GM12878 (cell line): ENCODE results near the gene E2F7. TPM values are rescaled to one million over a fixed set of nuclear protein-coding genes. Genes with fewer than 3 reads are reported as not detected.
A peak's percentile ranks its signal among the peaks of the same experiment; 100 is the strongest.

Experiments used
- ATAC-seq: fragments of 200-7000 bp; cut with Tn5 transposase; 3 replicates; pipeline ENCODE4 v1.9.1; 2020; ENCODE audit warnings: mild to moderate bottlenecking, moderate library complexity
- BruUV-seq: library from RNA; stranded (reverse); fragments of 400-500 nt; replicated peaks from 2 replicates; lab custom pipeline; 2021; lab: Mats Ljungman, UMichigan
- CTCF ChIA-PET: fragments of 300-600 bp; sonication (Branson Sonifier 250); formaldehyde crosslinking; extraction: SDS; loops from one replicate; lab custom pipeline; 2021; ENCODE audit warnings: inconsistent platforms; lab: Yijun Ruan, JAX
- POLR2A ChIA-PET: fragments of 350-600 bp; formaldehyde crosslinking; extraction: SDS; loops from one replicate; lab custom pipeline; 2021; ENCODE audit warnings: inconsistent platforms; lab: Charles Lee
- RAD21 ChIA-PET: fragments of 300-600 bp; sonication (Branson Sonifier 250); formaldehyde crosslinking; loops from one replicate; lab custom pipeline; 2023; ENCODE audit warnings: antibody characterized with exemption; ENCODE audit not compliant: unreplicated experiment; lab: Charles Lee
- SMC1A ChIA-PET: fragments of 300-600 bp; sonication (Branson Sonifier 250); formaldehyde crosslinking; loops from one replicate; lab custom pipeline; 2023; ENCODE audit not compliant: unreplicated experiment, uncharacterized antibody; lab: Charles Lee
- DNase-seq: peaks from one replicate; pipeline ENCODE4 v3.0.0-alpha.2; 2011; ENCODE audit warnings: low read depth, low spot score
- FAIRE-seq: peaks from 3 replicates; lab custom pipeline; 2011; peaks lifted over from hg19 to GRCh38; lab: Jason Lieb, UNC
- H2AFZ ChIP-seq: 2 replicates; pipeline ENCODE4 v1.6.0; 2011; ENCODE audit warnings: low read depth, low read length, control low read depth; ENCODE audit not compliant: control insufficient read depth
- H3K27ac ChIP-seq: 2 replicates; pipeline ENCODE4 v1.5.1; 2011; ENCODE audit warnings: control low read depth; ENCODE audit not compliant: control insufficient read depth, insufficient read depth
- H3K27me3 ChIP-seq, 2 experiments: replicated peaks in 1 of 2; 2 replicates each; pipeline versions ENCODE4 v1.6.0 to v1.6.1; 2011; ENCODE audit warnings: low read length in 1 of 2; ENCODE audit not compliant: control insufficient read depth in 2 of 2, insufficient read depth in 2 of 2
- H3K36me3 ChIP-seq, 2 experiments: 2 replicates each; pipeline ENCODE4 v1.5.1; 2011; ENCODE audit warnings: low read length in 1 of 2; ENCODE audit not compliant: control insufficient read depth in 2 of 2, insufficient read depth in 2 of 2
- H3K4me1 ChIP-seq: 2 replicates; pipeline ENCODE4 v1.6.1; 2011; ENCODE audit warnings: mild to moderate bottlenecking, low read length, moderate library complexity, mixed read lengths; ENCODE audit not compliant: control insufficient read depth, insufficient read depth
- H3K4me2 ChIP-seq: 2 replicates; pipeline ENCODE4 v1.6.0; 2011; ENCODE audit warnings: control low read depth; ENCODE audit not compliant: control insufficient read depth, insufficient read depth
- H3K4me3 ChIP-seq: fragments of 200-600 bp; sonication (generic); 2 replicates; pipeline ENCODE4 v1.5.1; 2016
- H3K79me2 ChIP-seq: 2 replicates; pipeline ENCODE4 v1.6.0; 2011; ENCODE audit warnings: low read length; ENCODE audit not compliant: control insufficient read depth, insufficient read depth
- H3K9ac ChIP-seq: 2 replicates; pipeline ENCODE4 v1.8.0; 2011; ENCODE audit warnings: low read length, control low read depth, mixed read lengths; ENCODE audit not compliant: control insufficient read depth, insufficient read depth
- H3K9me3 ChIP-seq: replicated peaks from 3 replicates; pipeline ENCODE4 v1.5.1; 2011; ENCODE audit warnings: mild to moderate bottlenecking, low read length; ENCODE audit not compliant: control insufficient read depth, insufficient read depth
- H4K20me1 ChIP-seq: 2 replicates; pipeline ENCODE4 v1.6.0; 2011; ENCODE audit not compliant: control insufficient read depth, insufficient read depth
- BRCA1 ChIP-seq: IDR thresholded peaks from 2 replicates; pipeline ENCODE4 v1.6.1; 2011; ENCODE audit warnings: low read depth, low read length, improper control_type of control experiment
- CBX5 ChIP-seq: sonication (generic); IDR thresholded peaks from 2 replicates; pipeline ENCODE4 v1.6.1; 2016; ENCODE audit warnings: low read depth, moderate library complexity, mild to moderate bottlenecking, inconsistent platforms
- CTCF ChIP-seq, 3 experiments: IDR thresholded peaks in 2 of 3; conservative IDR thresholded peaks in 1 of 3; 2 replicates each; pipeline ENCODE4 v1.5.1; 2011; ENCODE audit warnings: low read depth in 3 of 3, low read length in 3 of 3, mild to moderate bottlenecking in 3 of 3, control low read depth in 2 of 3, moderate library complexity in 2 of 3, inconsistent platforms in 1 of 3, mixed read lengths in 1 of 3; ENCODE audit not compliant: control insufficient read depth in 2 of 3, insufficient read depth in 1 of 3; ENCODE audit errors: extremely low read depth in 1 of 3
- EED ChIP-seq: sonication (generic); IDR thresholded peaks from 2 replicates; pipeline ENCODE4 v1.6.1; 2016; ENCODE audit warnings: antibody characterized with exemption, low read depth
- EZH2 ChIP-seq: IDR thresholded peaks from 2 replicates; pipeline ENCODE4 v1.6.1; 2012; ENCODE audit warnings: low read depth, mild to moderate bottlenecking, control low read depth, inconsistent platforms, low read length, borderline replicate concordance; ENCODE audit not compliant: control insufficient read depth
- HCFC1 ChIP-seq: fragments of 150-350 bp; IDR thresholded peaks from 2 replicates; pipeline ENCODE4 v1.6.1; 2014; ENCODE audit warnings: low read length
- IKZF2 ChIP-seq, 2 experiments: fragments of 450-650 bp; IDR thresholded peaks; 2 replicates each; pipeline ENCODE4 v1.6.1; 2017; ENCODE audit warnings: mild to moderate bottlenecking in 2 of 2, moderate library complexity in 2 of 2
- IRF5 ChIP-seq: fragments of 450-650 bp; IDR thresholded peaks from 2 replicates; pipeline ENCODE4 v1.6.1; 2017; ENCODE audit warnings: borderline replicate concordance
- KLF5 ChIP-seq: fragments of 450-650 bp; IDR thresholded peaks from 2 replicates; pipeline ENCODE4 v1.6.1; 2014; ENCODE audit warnings: mild to moderate bottlenecking; ENCODE audit not compliant: partially characterized antibody
- PAX8 ChIP-seq: fragments of 450-650 bp; IDR thresholded peaks from 2 replicates; pipeline ENCODE4 v1.6.1; 2017; ENCODE audit warnings: mild to moderate bottlenecking, moderate library complexity
- PBX3 ChIP-seq: IDR thresholded peaks from 2 replicates; pipeline ENCODE4 v1.6.1; 2011; ENCODE audit warnings: mild to moderate bottlenecking, low read depth, low read length, moderate library complexity; ENCODE audit not compliant: insufficient replicate concordance
- TAF1 ChIP-seq: IDR thresholded peaks from 2 replicates; pipeline ENCODE4 v1.6.1; 2011; ENCODE audit warnings: mild to moderate bottlenecking, low read depth, low read length, borderline replicate concordance
- TARDBP ChIP-seq: IDR thresholded peaks from 2 replicates; pipeline ENCODE4 v1.6.1; 2016; ENCODE audit warnings: borderline replicate concordance
- TCF12 ChIP-seq: IDR thresholded peaks from 2 replicates; pipeline ENCODE4 v1.6.1; 2011; ENCODE audit warnings: low read depth, mild to moderate bottlenecking, low read length
- YBX1 ChIP-seq: fragments of 450-650 bp; IDR thresholded peaks from 2 replicates; pipeline ENCODE4 v1.6.1; 2016; ENCODE audit warnings: antibody characterized with exemption
- ZBTB40 ChIP-seq: fragments of 450-650 bp; IDR thresholded peaks from 2 replicates; pipeline ENCODE4 v1.6.1; 2016; ENCODE audit warnings: mild to moderate bottlenecking, moderate library complexity, borderline replicate concordance
- WGBS: methylation state at CpG from one replicate; pipeline ENCODE4 v1.1.6; 2016; ENCODE audit warnings: low lambda C conversion rate; ENCODE audit not compliant: insufficient replicate concordance, insufficient coverage; ENCODE audit errors: missing lambda C conversion rate; 5-methylcytosine and 5-hydroxymethylcytosine counted together
- in situ Hi-C: fragments of 300-500 bp; cut with MboI; formaldehyde crosslinking; loops from 9 replicates; pipeline ENCODE4 v1.14.3; 2018; ENCODE audit warnings: mixed read lengths
- intact Hi-C: fragments of 100-400 bp; cut with micrococcal nuclease; formaldehyde crosslinking; loops from one replicate; pipeline ENCODE4 v1.14.2; 2022; ENCODE audit not compliant: unreplicated experiment
- polyA plus RNA-seq, 11 experiments: library from polyadenylated mRNA; depleted of rRNA in 4 of 11; unstranded in 6 of 11; stranded (reverse) in 5 of 11; fragments of >200 nt; fragmentation: Nextera tagmentation in 4 of 11; fragmentation: Illumina TruSeq in 1 of 11; extraction: Ambion mirVana in 4 of 11; extraction: Trizol in 1 of 11; gene quantifications; 1 replicate in 1 of 11; 2 replicates in 10 of 11; pipeline versions ENCODE4 v1.2.1 to v1.2.3, GENCODE V29; 2011 to 2016; ENCODE audit warnings: inconsistent platforms in 2 of 11, missing spikeins in 2 of 11, low read depth in 1 of 11
- total RNA-seq, 4 experiments: library from RNA; depleted of rRNA in 3 of 4; stranded (reverse); fragments of >200 nt in 3 of 4; fragmentation: Illumina TruSeq in 1 of 4; extraction: Trizol in 1 of 4; gene quantifications; 2 replicates each; pipeline versions ENCODE4 v1.2.1 to v1.2.3, GENCODE V29; 2013 to 2021

The E2F7 gene
- total and polyA plus RNA-seq, 10 of the 15 experiments (the other 5 are each of a cell fraction or from before 2014, with no cell fraction given), result 5.6 to 32.1 (median 19.9) TPM

GRCh38 chr12:77087427-77087826 lies 22.1 kb upstream of the E2F7 start (continued):
- TF ChIP-seq BRCA1 (no peak), YBX1 (no peak), IKZF2 (IDR thresholded peaks at IDR 0.05) (no peak), EED (no peak), TCF12 (no peak), TARDBP (no peak), EZH2 (no peak), IRF5 (no peak)
- TF ChIP-seq, all 136 proteins: peak for 0

GRCh38 chr12:77082021-77082420 lies 16.7 kb upstream of the E2F7 start:
- POLR2A ChIA-PET, result no interaction called here
- H3K9me3 ChIP-seq, result no peaks in the 10 kb centered on the region
- intact Hi-C loops, result no loop called here
- no peaks in the 10 kb centered on the region for H3K4me1 ChIP-seq
- ATAC-seq (peak; percentile 68), DNase-seq (no peak), FAIRE-seq (no peak)
- H3K27me3 ChIP-seq, result no peaks in the 10 kb centered on the region
- no peak overlapping the region for H2AFZ ChIP-seq
- CTCF ChIA-PET, result interaction anchor here (0.5 kb wide), 1 partner anchor 102 kb away, joined by 4 read pairs; no protein-coding TSS in a partner anchor
- in situ Hi-C loops, result no loop called here
- H3K4me2 ChIP-seq, result no peak overlapping the region
- no peak overlapping the region for H3K27ac ChIP-seq
- RAD21 ChIA-PET, result no interaction called here
- no peak overlapping the region for H3K9ac ChIP-seq
- 0% methylated on average over 1 of the region's 1 CpG for WGBS
- H3K36me3 ChIP-seq, result no peaks in the 10 kb centered on the region
- no TSS peak for BruUV-seq
- H3K4me3 ChIP-seq, result no peak overlapping the region
- no peaks in the 10 kb centered on the region for H4K20me1 ChIP-seq
- H3K79me2 ChIP-seq, result no peaks in the 10 kb centered on the region
- SMC1A ChIA-PET, result interaction anchor here (1.8 kb wide), 1 partner anchor 22 kb away, joined by 5 read pairs; no protein-coding TSS in a partner anchor
- TF ChIP-seq KLF5 (no peak), CTCF (IDR thresholded peaks at IDR 0.05 in 2 of 3, conservative IDR thresholded peaks at IDR 0.05 in 1 of 3; ENCODE audit: control insufficient read depth in 2 of 3, extremely low read depth in 1 of 3, insufficient read depth in 1 of 3, low read depth in 3 of 3, low read length in 3 of 3) (no peak), PAX8 (no peak), CBX5 (no peak), HCFC1 (no peak), PBX3 (no peak), ZBTB40 (no peak), TAF1 (no peak)
